IMR-90 (cell line): ENCODE results near the gene AMDHD2. TPM values are rescaled to one million over a fixed set of nuclear protein-coding genes. Genes with fewer than 3 reads are reported as not detected.

Experiments used
- ATAC-seq: fragments of 200-7000 bp; cut with Tn5 transposase; 2 replicates; pipeline ENCODE4 v1.9.1; 2020; ENCODE audit warnings: low read depth, mild to moderate bottlenecking, moderate library complexity
- BruUV-seq: library from RNA; stranded (reverse); fragments of 400-500 nt; replicated peaks from 2 replicates; lab custom pipeline; 2021; lab: Mats Ljungman, UMichigan
- CTCF ChIA-PET: fragments of 300-600 bp; formaldehyde crosslinking; extraction: SDS; loops from one replicate; lab custom pipeline; 2021; ENCODE audit warnings: antibody characterized with exemption; lab: Yijun Ruan, JAX
- POLR2A ChIA-PET: fragments of 300-600 bp; sonication (Branson Sonifier 250); formaldehyde crosslinking; loops from one replicate; lab custom pipeline; 2022; ENCODE audit warnings: antibody characterized with exemption; ENCODE audit not compliant: unreplicated experiment; lab: Charles Lee
- DNase-seq: peaks from one replicate; pipeline ENCODE4 v3.0.0; 2013
- H2AFZ ChIP-seq: replicated peaks from 2 replicates; pipeline ENCODE3; 2013; ENCODE audit warnings: low read length, mild to moderate bottlenecking; ENCODE audit not compliant: poor library complexity
- H2AK5ac ChIP-seq: 2 replicates; pipeline ENCODE4 v1.6.1; 2013; ENCODE audit warnings: low read depth, low read length, inconsistent platforms
- H2AK9ac ChIP-seq: replicated peaks from 2 replicates; pipeline ENCODE3; 2013; ENCODE audit warnings: mild to moderate bottlenecking, low read depth, low read length, moderate library complexity; ENCODE audit not compliant: poor library complexity
- H2BK120ac ChIP-seq: 2 replicates; pipeline ENCODE4 v1.6.1; 2013; ENCODE audit warnings: low read depth, low read length, inconsistent platforms
- H2BK15ac ChIP-seq: 3 replicates; pipeline ENCODE4 v1.6.1; 2013; ENCODE audit warnings: low read depth, low read length, inconsistent platforms
- H2BK20ac ChIP-seq: 2 replicates; pipeline ENCODE4 v1.6.1; 2013; ENCODE audit warnings: low read depth, mild to moderate bottlenecking, inconsistent platforms, low read length, moderate library complexity
- H2BK5ac ChIP-seq: 2 replicates; pipeline ENCODE4 v1.6.1; 2013; ENCODE audit warnings: mild to moderate bottlenecking, low read depth, low read length, inconsistent platforms; ENCODE audit not compliant: poor library complexity, severe bottlenecking
- H3K14ac ChIP-seq: replicated peaks from 2 replicates; pipeline ENCODE4 v1.6.1; 2013; ENCODE audit warnings: low read depth, low read length, inconsistent platforms
- H3K18ac ChIP-seq: 2 replicates; pipeline ENCODE4 v1.6.1; 2013; ENCODE audit warnings: low read depth, low read length, control low read depth
- H3K23ac ChIP-seq: 2 replicates; pipeline ENCODE4 v1.6.1; 2013; ENCODE audit warnings: low read depth, low read length, inconsistent platforms
- H3K27ac ChIP-seq: 2 replicates; pipeline ENCODE4 v1.5.1; 2013; ENCODE audit warnings: mild to moderate bottlenecking, control low read depth, low read length; ENCODE audit not compliant: insufficient read depth
- H3K27me3 ChIP-seq: 2 replicates; pipeline ENCODE4 v1.6.1; 2013; ENCODE audit warnings: low read length; ENCODE audit not compliant: control insufficient read depth, insufficient read depth
- H3K36me3 ChIP-seq: 2 replicates; pipeline ENCODE4 v1.6.1; 2013; ENCODE audit warnings: low read length, mixed read lengths; ENCODE audit not compliant: control insufficient read depth, insufficient read depth
- H3K4ac ChIP-seq: 2 replicates; pipeline ENCODE4 v1.6.1; 2013; ENCODE audit warnings: low read depth, low read length, inconsistent platforms
- H3K4me1 ChIP-seq: 2 replicates; pipeline ENCODE4 v1.6.1; 2013; ENCODE audit warnings: low read length, mixed read lengths; ENCODE audit not compliant: control insufficient read depth, insufficient read depth
- H3K4me2 ChIP-seq: 2 replicates; pipeline ENCODE4 v1.6.1; 2013; ENCODE audit warnings: low read depth, mild to moderate bottlenecking, control low read depth, low read length, moderate library complexity
- H3K4me3 ChIP-seq: 2 replicates; pipeline ENCODE4 v1.5.1; 2013; ENCODE audit warnings: low read depth, mild to moderate bottlenecking, control low read depth, low read length, moderate library complexity; ENCODE audit not compliant: insufficient read depth
- H3K56ac ChIP-seq: 2 replicates; pipeline ENCODE4 v1.6.1; 2013; ENCODE audit warnings: low read length, inconsistent platforms; ENCODE audit not compliant: insufficient read depth; ENCODE audit errors: extremely low read depth
- H3K79me1 ChIP-seq, 2 experiments: 2 replicates each; pipeline ENCODE4 v1.6.1; 2013; ENCODE audit warnings: low read length in 2 of 2, inconsistent platforms in 1 of 2, low read depth in 1 of 2
- H3K9ac ChIP-seq: 2 replicates; pipeline ENCODE4 v1.6.1; 2013; ENCODE audit warnings: low read depth, low read length, control low read depth
- H3K9me1 ChIP-seq: 2 replicates; pipeline ENCODE4 v1.6.1; 2013; ENCODE audit warnings: low read length, inconsistent platforms; ENCODE audit not compliant: insufficient read depth
- H3K9me3 ChIP-seq: 2 replicates; pipeline ENCODE4 v1.6.1; 2013; ENCODE audit warnings: low read length; ENCODE audit not compliant: control insufficient read depth, insufficient read depth
- H4K20me1 ChIP-seq: 2 replicates; pipeline ENCODE4 v1.6.1; 2013; ENCODE audit warnings: low read length, inconsistent platforms; ENCODE audit not compliant: insufficient read depth
- H4K5ac ChIP-seq: 2 replicates; pipeline ENCODE4 v1.6.1; 2013; ENCODE audit warnings: mild to moderate bottlenecking, low read depth, low read length, control low read depth
- H4K8ac ChIP-seq, 2 experiments: 2 replicates each; pipeline ENCODE4 v1.6.1; 2013; ENCODE audit warnings: low read depth in 2 of 2, low read length in 2 of 2, control low read depth in 1 of 2, inconsistent platforms in 1 of 2
- H4K91ac ChIP-seq: 2 replicates; pipeline ENCODE4 v1.6.1; 2013; ENCODE audit warnings: low read depth, low read length, inconsistent platforms; ENCODE audit not compliant: insufficient read depth
- BHLHE40 ChIP-seq: fragments of 150-350 bp; IDR thresholded peaks from 2 replicates; pipeline ENCODE4 v1.6.1; 2016; ENCODE audit warnings: mild to moderate bottlenecking, low read depth, low read length
- CHD1 ChIP-seq: IDR thresholded peaks from 2 replicates; pipeline ENCODE4 v1.6.1; 2012; ENCODE audit warnings: low read depth, low read length, improper control_type of control experiment
- FOS ChIP-seq: fragments of 150-350 bp; IDR thresholded peaks from 2 replicates; pipeline ENCODE4 v1.6.1; 2016; ENCODE audit warnings: low read depth, low read length
- MAFK ChIP-seq: IDR thresholded peaks from 2 replicates; pipeline ENCODE4 v1.6.1; 2012; ENCODE audit warnings: low read depth, low read length, improper control_type of control experiment
- MAZ ChIP-seq: IDR thresholded peaks from 2 replicates; pipeline ENCODE4 v1.6.1; 2012; ENCODE audit warnings: low read depth, mild to moderate bottlenecking, low read length, improper control_type of control experiment, moderate library complexity, borderline replicate concordance
- MXI1 ChIP-seq: IDR thresholded peaks from 2 replicates; pipeline ENCODE4 v1.6.1; 2012; ENCODE audit warnings: low read depth, mild to moderate bottlenecking, low read length, moderate library complexity, borderline replicate concordance
- NFE2L2 ChIP-seq: fragments of 150-350 bp; IDR thresholded peaks from 2 replicates; pipeline ENCODE4 v1.6.1; 2016; ENCODE audit warnings: low read depth, mild to moderate bottlenecking, low read length
- POLR2A ChIP-seq: IDR thresholded peaks from 2 replicates; pipeline ENCODE4 v1.6.1; 2012; ENCODE audit warnings: mild to moderate bottlenecking, low read depth, low read length
- RAD21 ChIP-seq: IDR thresholded peaks from 2 replicates; pipeline ENCODE4 v1.6.1; 2012; ENCODE audit warnings: low read length, improper control_type of control experiment
- RCOR1 ChIP-seq: IDR thresholded peaks from 2 replicates; pipeline ENCODE4 v1.6.1; 2012; ENCODE audit warnings: mild to moderate bottlenecking, low read length, improper control_type of control experiment; ENCODE audit not compliant: insufficient replicate concordance
- RFX5 ChIP-seq: IDR thresholded peaks from 2 replicates; pipeline ENCODE4 v1.8.0; 2012; ENCODE audit warnings: low read depth, mild to moderate bottlenecking, low read length, moderate library complexity
- SMC3 ChIP-seq: fragments of 150-350 bp; IDR thresholded peaks from 2 replicates; pipeline ENCODE4 v1.6.1; 2016; ENCODE audit warnings: low read depth, mild to moderate bottlenecking, antibody characterized with exemption, low read length, moderate library complexity
- WGBS, 2 experiments: methylation state at CpG; one replicate each; pipeline versions ENCODE4 v1.1.5 to v1.1.7; 2013; ENCODE audit warnings: missing lambda C conversion rate in 2 of 2; ENCODE audit not compliant: insufficient read length in 1 of 2; ENCODE audit errors: extremely low coverage in 2 of 2; 5-methylcytosine and 5-hydroxymethylcytosine counted together
- dilution Hi-C: fragments of 300-500 bp; cut with HindIII; formaldehyde crosslinking; loops from one replicate; pipeline ENCODE4 v1.14.3; 2018; ENCODE audit warnings: low sequenced_read_pairs; ENCODE audit not compliant: unreplicated experiment
- in situ Hi-C: fragments of 300-500 bp; cut with MboI; formaldehyde crosslinking; loops from 3 replicates; pipeline ENCODE4 v1.14.3; 2019; ENCODE audit warnings: low sequenced_read_pairs, inconsistent platforms, mixed read lengths
- intact Hi-C: fragments of 100-400 bp; cut with micrococcal nuclease; formaldehyde crosslinking; loops from 2 replicates; pipeline ENCODE4 v1.10.0; 2022
- polyA plus RNA-seq, 3 experiments: library from polyadenylated mRNA; depleted of rRNA; stranded (reverse); fragments of >200 nt; gene quantifications; 2 replicates each; pipeline ENCODE4 v1.2.3, GENCODE V29; 2012; ENCODE audit warnings: low replicate concordance in 1 of 3
- total RNA-seq: library from RNA; depleted of rRNA; stranded (reverse); fragments of >200 nt; gene quantifications from 2 replicates; pipeline ENCODE4 v1.2.3, GENCODE V29; 2012
- TF ChIP-seq, protein P1 (sequence below): conservative IDR thresholded peaks from 2 replicates; pipeline ENCODE4 v1.5.1; 2012; ENCODE audit warnings: mild to moderate bottlenecking, low read depth, low read length, improper control_type of control experiment
- TF ChIP-seq, protein P2 (sequence below): fragments of 150-350 bp; IDR thresholded peaks from 2 replicates; pipeline ENCODE4 v1.6.1; 2017; ENCODE audit warnings: mild to moderate bottlenecking, antibody characterized with exemption, low read length, low read depth
- TF ChIP-seq, protein P3 (sequence below): fragments of 150-350 bp; IDR thresholded peaks from 2 replicates; pipeline ENCODE4 v1.6.1; 2016; ENCODE audit warnings: low read depth, mild to moderate bottlenecking, low read length, moderate library complexity, borderline replicate concordance

AMDHD2 gene
- total and polyA plus RNA-seq, 2 of the 4 experiments (the other 2 are of a cell fraction) = 10.6 to 30.3 TPM

DNA sequence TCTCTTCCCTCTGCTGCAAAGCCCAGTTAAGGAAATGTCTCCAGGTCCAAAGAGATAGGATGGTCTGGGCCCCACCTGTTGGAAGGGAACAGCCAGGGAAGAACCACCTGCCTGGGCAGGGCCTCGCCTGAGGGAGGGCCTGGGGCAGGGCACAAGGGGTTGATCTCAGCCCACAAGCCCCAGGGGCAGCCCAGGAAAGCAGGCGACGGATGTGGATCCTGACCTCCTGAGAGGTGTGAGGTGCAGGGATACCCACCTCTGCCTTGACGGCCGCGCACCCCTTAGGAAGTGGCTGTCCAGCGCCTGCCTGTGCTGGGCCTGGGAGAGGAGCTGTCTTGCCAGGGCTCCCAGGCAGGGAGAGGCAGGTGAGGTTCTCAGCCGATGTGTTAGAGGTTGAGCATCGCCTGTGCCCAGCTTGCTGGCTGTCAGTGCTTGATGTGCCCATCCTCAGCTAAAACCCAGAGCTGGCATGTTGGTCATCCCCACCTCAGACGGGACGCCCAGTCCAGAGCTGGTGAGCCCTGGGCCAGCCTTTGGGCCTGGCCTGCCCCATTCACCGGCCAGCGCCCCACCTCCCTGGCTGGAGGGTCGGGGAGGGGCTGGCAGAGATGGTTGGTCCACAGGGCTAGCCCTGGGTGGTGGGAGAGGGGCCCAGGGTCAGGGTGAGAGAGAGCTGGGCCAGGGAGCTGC, 10.6 kb downstream of the AMDHD2 start:
- H3K4me2 ChIP-seq = no peak overlapping the region; the same call in 1 of the 2 replicates
- no peak overlapping the region for H2BK5ac ChIP-seq
- in situ Hi-C loops (no loop called here), intact Hi-C loops (no loop called here), dilution Hi-C loops (no loop called here)
- peak overlapping the region; percentile 58; the same call in 1 of the 2 replicates for H2AK5ac ChIP-seq
- no peak overlapping the region for H3K18ac ChIP-seq
- H2AK9ac ChIP-seq = peak overlapping the region; percentile 94
- H4K20me1 ChIP-seq = no peaks in the 10 kb centered on the region; the same call in none of the 2 replicates
- H3K9me1 ChIP-seq = 0 out of 2 replicates have a peak, but pooled peaks cover 4% of the 10 kb centered on the region
- peaks cover 36% of the 10 kb centered on the region for H3K36me3 ChIP-seq
- H2AFZ ChIP-seq = no peak overlapping the region
- peaks cover 0 to 26% of the 10 kb centered on the region in 2 experiments; a peak in 1 of 4 replicates for H3K79me1 ChIP-seq
- POLR2A ChIA-PET = no interaction called here
- no peaks in the 10 kb centered on the region for H3K27me3 ChIP-seq
- H4K5ac ChIP-seq = no peak overlapping the region
- BruUV-seq = no TSS peak
- DNase-seq = no peak
- CTCF ChIA-PET = no interaction called here
- H3K56ac ChIP-seq = no peak overlapping the region
- H2BK20ac ChIP-seq = no peak overlapping the region
- peak overlapping the region; percentile 79 for H3K4ac ChIP-seq
- ATAC-seq = no peak
- peak overlapping the region; percentile 20 to 79; a peak in 2 of 4 replicates for H4K8ac ChIP-seq
- peaks cover 12% of the 10 kb centered on the region for H3K4me1 ChIP-seq
- H4K91ac ChIP-seq = no peak overlapping the region
- 60% methylated on average over 1 of the region's 14 CpGs; no CpG with 5 or more reads in 1 of the 2 experiments for WGBS, 2 experiments
- H3K23ac ChIP-seq = no peak overlapping the region
- no peak overlapping the region for H3K27ac ChIP-seq
- H3K14ac ChIP-seq = no peak overlapping the region
- 0 out of 2 replicates have a peak overlapping the region, but pooled peaks have one; percentile 54 for H3K9ac ChIP-seq
- H3K4me3 ChIP-seq = no peak overlapping the region
- H2BK120ac ChIP-seq = no peak overlapping the region
- H2BK15ac ChIP-seq = no peak overlapping the region
- no peaks in the 10 kb centered on the region for H3K9me3 ChIP-seq
- TF ChIP-seq, protein P1, sequence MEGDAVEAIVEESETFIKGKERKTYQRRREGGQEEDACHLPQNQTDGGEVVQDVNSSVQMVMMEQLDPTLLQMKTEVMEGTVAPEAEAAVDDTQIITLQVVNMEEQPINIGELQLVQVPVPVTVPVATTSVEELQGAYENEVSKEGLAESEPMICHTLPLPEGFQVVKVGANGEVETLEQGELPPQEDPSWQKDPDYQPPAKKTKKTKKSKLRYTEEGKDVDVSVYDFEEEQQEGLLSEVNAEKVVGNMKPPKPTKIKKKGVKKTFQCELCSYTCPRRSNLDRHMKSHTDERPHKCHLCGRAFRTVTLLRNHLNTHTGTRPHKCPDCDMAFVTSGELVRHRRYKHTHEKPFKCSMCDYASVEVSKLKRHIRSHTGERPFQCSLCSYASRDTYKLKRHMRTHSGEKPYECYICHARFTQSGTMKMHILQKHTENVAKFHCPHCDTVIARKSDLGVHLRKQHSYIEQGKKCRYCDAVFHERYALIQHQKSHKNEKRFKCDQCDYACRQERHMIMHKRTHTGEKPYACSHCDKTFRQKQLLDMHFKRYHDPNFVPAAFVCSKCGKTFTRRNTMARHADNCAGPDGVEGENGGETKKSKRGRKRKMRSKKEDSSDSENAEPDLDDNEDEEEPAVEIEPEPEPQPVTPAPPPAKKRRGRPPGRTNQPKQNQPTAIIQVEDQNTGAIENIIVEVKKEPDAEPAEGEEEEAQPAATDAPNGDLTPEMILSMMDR = no peak
- TF ChIP-seq FOS (no peak), NFE2L2 (no peak), RCOR1 (no peak), MAFK (no peak), CHD1 (no peak), POLR2A (no peak), RFX5 (no peak), RAD21 (no peak), MXI1 (no peak), BHLHE40 (no peak), SMC3 (no peak), MAZ (no peak)
- TF ChIP-seq, protein P2, sequence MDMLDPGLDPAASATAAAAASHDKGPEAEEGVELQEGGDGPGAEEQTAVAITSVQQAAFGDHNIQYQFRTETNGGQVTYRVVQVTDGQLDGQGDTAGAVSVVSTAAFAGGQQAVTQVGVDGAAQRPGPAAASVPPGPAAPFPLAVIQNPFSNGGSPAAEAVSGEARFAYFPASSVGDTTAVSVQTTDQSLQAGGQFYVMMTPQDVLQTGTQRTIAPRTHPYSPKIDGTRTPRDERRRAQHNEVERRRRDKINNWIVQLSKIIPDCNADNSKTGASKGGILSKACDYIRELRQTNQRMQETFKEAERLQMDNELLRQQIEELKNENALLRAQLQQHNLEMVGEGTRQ = no peak
- TF ChIP-seq, protein P3, sequence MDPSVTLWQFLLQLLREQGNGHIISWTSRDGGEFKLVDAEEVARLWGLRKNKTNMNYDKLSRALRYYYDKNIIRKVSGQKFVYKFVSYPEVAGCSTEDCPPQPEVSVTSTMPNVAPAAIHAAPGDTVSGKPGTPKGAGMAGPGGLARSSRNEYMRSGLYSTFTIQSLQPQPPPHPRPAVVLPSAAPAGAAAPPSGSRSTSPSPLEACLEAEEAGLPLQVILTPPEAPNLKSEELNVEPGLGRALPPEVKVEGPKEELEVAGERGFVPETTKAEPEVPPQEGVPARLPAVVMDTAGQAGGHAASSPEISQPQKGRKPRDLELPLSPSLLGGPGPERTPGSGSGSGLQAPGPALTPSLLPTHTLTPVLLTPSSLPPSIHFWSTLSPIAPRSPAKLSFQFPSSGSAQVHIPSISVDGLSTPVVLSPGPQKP = no peak
